Measurements from ENCODE around the gene WDFY3.
"Not testable (repeated sequence)": the region's sequence is repeated elsewhere in the genome, so short reads cannot be mapped to it uniquely, and the experiment has no call there.

Gene WDFY3

GRCh38 chr4:84808332-84808731, 158.2 kb downstream of the WDFY3 start:
- DNase-seq (ENCODE audit: low spot score) = no peak
- no peak for TF ChIP-seq CTCF (IDR thresholded peaks at IDR 0.05; ENCODE audit: borderline replicate concordance, control extremely low read depth, extremely low read depth, insufficient read depth, missing control alignments)
- in situ Hi-C loops (cut with MboI; ENCODE audit: low sequenced_read_pairs, unreplicated experiment) = no loop called here

- in situ Hi-C loops (cut with MboI; ENCODE audit: low sequenced_read_pairs, unreplicated experiment); DNase-seq (ENCODE audit: low spot score): not testable (repeated sequence)
Observed at GRCh38 chr4:84806541-84806940, 159.9 kb downstream of the WDFY3 start.

GRCh38 chr4:84804136-84804535, 162.4 kb downstream of the WDFY3 start:
- TF ChIP-seq CTCF (IDR thresholded peaks at IDR 0.05; ENCODE audit: borderline replicate concordance, control extremely low read depth, extremely low read depth, insufficient read depth, missing control alignments) = no peak
- DNase-seq (ENCODE audit: low spot score) = no peak
- in situ Hi-C loops (cut with MboI; ENCODE audit: low sequenced_read_pairs, unreplicated experiment) = no loop called here

GRCh38 chr4:84803720-84804119, 162.8 kb downstream of the WDFY3 start:
- no peak for TF ChIP-seq CTCF (IDR thresholded peaks at IDR 0.05; ENCODE audit: borderline replicate concordance, control extremely low read depth, extremely low read depth, insufficient read depth, missing control alignments)
- in situ Hi-C loops (cut with MboI; ENCODE audit: low sequenced_read_pairs, unreplicated experiment) = no loop called here
- no peak for DNase-seq (ENCODE audit: low spot score)

- in situ Hi-C loops (cut with MboI; ENCODE audit: low sequenced_read_pairs, unreplicated experiment) = no loop called here
- TF ChIP-seq CTCF (IDR thresholded peaks at IDR 0.05; ENCODE audit: borderline replicate concordance, control extremely low read depth, extremely low read depth, insufficient read depth, missing control alignments) = no peak
Observed at GRCh38 chr4:84803116-84803515, 163.4 kb downstream of the WDFY3 start.

GRCh38 chr4:84800256-84800655, 166.2 kb downstream of the WDFY3 start:
- TF ChIP-seq CTCF (IDR thresholded peaks at IDR 0.05; ENCODE audit: borderline replicate concordance, control extremely low read depth, extremely low read depth, insufficient read depth, missing control alignments) = no peak
- in situ Hi-C loops (cut with MboI; ENCODE audit: low sequenced_read_pairs, unreplicated experiment) = no loop called here
- no peak for DNase-seq (ENCODE audit: low spot score)

More at GRCh38 chr4:84803116-84803515, 163.4 kb downstream of the WDFY3 start:
- no peak for DNase-seq (ENCODE audit: low spot score)

- in situ Hi-C loops (cut with MboI; ENCODE audit: low sequenced_read_pairs, unreplicated experiment) = no loop called here
- TF ChIP-seq CTCF (IDR thresholded peaks at IDR 0.05; ENCODE audit: borderline replicate concordance, control extremely low read depth, extremely low read depth, insufficient read depth, missing control alignments) = no peak
- no peak for DNase-seq (ENCODE audit: low spot score)
Observed at GRCh38 chr4:84799318-84799717, 167.2 kb downstream of the WDFY3 start.

Measured in GM13976 (cell line).